Right lung (tissue), 5 donors: ENCODE results near the gene KRT85. TPM values are rescaled to one million over a fixed set of nuclear protein-coding genes. Genes with fewer than 3 reads are reported as not detected.
"Not testable (repeated sequence)": the region's sequence is repeated elsewhere in the genome, so short reads cannot be mapped to it uniquely, and the experiment has no call there.

ENCODE experiments used
- DNase-seq, 2 donors: peaks; one replicate each; pipeline ENCODE4 v3.0.0-alpha.2; 2013
- polyA plus RNA-seq, 5 donors: library from polyadenylated mRNA; unstranded; fragments of 120-200 nt; gene quantifications; one replicate each; pipeline versions ENCODE4 v1.2.1 to v1.2.3, GENCODE V29; 2013; ENCODE audit warnings: inconsistent platforms in 1 of 5, low replicate concordance in 1 of 5; ENCODE audit not compliant: insufficient read length in 5 of 5, insufficient read depth in 1 of 5

The KRT85 gene
- polyA plus RNA-seq, 5 donors, result 0.06 TPM; not detected in 4

DNA sequence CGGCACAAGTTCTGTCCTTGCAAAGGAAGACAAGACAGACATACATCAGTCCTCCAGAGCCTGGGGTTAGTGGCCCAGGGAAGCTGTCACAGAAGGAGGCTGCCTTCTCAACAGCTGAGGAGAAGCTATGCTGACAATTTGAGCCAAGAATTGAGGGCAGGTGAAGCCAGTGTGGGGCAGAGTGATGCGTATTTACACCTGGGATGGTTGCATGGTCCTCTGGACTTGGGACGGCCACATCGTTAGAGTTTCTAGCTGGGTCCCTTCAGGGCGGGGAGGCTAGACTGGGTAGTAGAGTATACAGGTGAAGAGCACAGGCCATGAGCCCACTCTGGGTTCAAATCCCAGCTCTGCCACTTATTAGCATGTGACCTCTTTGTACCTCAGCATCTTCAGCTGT is 16.5 kb downstream of the KRT85 start:
- DNase-seq, result no peak

DNA sequence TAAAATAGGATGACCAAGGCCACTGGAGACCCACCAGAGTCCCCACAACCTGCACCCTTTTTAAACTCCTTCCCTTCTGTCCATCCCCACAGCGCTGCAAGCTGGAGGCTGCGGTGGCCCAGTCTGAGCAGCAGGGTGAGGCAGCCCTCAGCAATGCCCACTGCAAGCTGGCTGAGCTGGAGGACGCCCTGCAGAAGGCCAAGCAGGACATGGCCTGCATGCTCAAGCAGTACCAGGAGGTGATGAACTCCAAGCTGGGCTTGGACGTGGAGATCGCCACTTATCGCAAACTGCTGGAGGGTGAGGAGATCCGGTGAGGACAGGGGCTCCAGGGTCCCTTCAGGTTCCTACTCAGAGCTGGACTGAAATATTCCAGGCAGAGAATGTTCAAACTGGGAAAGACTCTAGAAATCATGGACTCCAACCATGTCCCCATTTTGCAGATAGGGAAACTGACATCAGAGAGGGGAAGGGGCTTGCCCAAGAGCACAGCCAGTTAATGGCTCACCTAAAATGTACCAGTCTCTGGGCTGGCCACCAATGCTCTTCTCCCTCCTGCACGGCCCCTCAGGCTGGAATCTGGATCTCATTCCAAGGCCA is 17.2 kb downstream of the KRT85 start:
- DNase-seq, result no peak

DNA sequence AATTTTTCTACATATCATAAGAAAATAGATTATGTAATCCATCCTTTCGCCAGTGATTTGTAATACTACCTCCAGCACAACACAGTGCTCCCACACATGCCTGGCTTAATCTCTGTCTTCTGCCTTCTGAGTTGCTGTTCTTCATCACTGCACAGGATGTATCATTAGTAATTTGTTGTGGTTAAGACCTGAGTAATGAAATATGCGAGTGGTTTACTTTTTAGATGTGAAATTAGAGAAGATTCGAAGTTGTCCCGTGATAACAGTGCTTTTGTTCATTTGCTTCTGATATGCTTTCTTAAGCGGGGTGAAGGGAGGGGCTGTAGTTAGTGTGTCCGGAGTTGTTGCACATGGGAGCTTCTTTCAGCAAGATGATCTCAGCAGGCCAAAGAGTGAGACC is 18.1 kb downstream of the KRT85 start:
- no peak for DNase-seq

DNA sequence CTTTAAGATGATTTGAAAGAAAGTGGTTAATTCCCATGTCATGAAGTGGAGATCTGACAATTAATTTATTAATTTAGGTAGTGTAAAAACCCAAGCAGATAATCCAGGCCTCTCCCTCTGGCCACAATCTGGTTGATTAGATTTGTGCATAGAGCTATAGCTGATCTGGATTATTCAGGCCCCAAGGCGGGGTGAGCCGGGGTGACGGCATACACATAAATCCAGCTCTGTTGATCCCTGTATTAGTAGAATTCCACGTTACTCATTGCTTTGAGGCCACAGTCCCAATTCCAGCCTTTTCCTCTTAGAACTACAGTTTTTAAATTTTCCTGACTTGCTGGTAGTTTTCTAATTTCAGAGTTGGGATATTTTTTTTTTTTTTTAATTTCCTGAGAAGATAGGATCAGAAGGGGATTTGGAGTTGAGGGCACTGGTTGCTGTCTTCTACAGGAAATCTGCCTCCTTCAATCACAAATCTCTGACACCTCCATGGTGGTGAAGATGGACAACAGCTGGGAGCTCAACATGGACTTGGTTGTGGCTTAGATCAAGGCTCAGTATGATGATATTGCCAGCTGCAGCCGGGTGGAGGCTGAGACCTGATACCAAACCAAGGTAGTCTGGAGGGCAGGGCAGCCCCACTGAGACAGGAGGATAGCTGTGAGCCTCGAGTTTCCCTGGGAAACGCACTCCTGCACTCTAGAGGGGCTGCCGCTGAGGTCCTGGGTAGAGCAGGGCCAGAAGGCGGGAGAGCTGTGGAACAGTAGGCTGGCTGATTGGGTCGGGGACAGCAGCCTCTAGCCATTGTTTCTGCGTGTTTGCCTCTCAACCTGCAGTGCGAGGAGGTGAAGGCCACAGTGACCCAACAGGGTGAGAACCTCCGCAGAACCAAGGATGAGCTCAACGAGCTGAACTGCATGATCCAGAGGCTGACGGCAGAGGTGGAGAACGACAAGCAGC is 19.4 kb downstream of the KRT85 start:
- DNase-seq, result no peak

DNA sequence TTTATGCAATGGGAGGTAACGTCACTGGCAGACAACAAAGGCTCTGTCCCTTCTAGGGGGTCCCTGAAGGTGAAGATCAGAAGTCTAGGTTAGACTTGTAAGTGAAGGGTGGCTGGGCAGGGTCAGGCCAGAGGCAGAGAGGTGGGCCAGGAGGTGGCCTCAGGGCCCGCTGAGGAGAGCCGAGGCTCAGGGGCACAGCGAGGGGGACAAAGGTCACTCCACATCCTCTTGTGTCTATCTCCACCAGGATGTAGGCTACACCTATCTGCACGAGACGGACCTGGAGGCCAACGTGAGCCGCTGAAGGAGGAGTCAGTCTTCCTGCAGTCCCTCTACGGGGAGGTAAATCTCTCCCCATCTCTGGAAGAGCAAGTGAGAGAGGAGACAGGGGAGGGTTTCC is 20.3 kb downstream of the KRT85 start:
- no peak for DNase-seq

DNA sequence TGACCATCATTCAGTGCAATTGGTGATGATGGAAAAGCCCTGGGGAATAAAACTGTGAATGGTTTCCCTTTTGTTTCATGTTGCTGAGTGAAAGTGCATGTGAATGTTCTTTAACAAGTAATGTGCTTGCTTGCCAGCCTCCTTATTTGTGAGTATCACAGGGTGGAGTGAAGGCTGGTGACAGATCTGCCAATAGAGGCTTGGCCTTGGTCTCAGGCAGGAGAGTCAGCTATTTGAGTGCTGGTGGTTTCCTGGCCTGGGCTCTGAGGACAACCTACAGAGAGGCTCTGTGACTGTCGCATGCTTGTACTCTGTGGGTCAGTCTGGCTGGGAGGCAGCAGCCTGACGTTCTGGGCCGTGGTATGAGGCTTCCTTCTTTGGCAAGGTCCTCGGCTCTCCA is 20.7 kb downstream of the KRT85 start:
- DNase-seq, result no peak

DNA sequence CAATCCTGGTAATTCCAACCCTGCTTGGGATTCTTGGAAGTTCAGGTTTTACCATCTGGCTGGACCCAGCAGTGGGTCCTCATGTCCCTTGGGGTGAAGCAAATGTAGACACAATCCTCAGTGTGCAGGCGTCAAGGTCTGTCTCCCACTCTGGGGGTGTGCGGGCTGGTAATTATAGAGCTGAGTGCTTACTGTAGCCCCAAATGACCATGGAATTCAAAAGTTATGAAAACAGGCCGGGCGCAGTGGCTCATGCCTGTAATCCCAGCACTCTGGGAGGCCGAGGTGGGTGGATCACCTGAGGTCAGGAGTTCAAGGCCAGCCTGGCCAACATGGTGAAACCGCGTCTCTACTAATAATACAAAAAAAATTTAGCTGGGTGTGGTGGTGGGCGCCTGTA is 22.2 kb downstream of the KRT85 start:
- not testable (repeated sequence) for DNase-seq

DNA sequence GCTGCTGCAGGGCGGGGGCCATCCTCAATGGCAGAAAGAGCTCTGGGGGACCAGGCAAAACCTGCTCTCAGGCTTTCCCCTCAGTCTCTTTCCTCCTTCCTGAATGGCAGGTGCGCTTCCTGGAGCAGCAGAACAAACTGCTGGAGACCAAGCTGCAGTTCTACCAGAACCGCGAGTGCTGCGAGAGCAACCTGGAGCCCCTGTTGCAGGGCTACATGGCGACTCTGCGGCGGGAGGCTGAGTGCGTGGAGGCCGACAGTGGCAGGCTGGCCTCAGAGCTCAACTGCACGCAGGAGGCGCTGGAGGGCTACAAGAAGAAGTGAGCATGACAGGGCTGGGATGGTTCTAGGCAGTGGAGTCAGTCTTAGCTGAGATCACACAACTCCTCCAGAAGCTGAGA is 23.2 kb downstream of the KRT85 start:
- no peak for DNase-seq

DNA sequence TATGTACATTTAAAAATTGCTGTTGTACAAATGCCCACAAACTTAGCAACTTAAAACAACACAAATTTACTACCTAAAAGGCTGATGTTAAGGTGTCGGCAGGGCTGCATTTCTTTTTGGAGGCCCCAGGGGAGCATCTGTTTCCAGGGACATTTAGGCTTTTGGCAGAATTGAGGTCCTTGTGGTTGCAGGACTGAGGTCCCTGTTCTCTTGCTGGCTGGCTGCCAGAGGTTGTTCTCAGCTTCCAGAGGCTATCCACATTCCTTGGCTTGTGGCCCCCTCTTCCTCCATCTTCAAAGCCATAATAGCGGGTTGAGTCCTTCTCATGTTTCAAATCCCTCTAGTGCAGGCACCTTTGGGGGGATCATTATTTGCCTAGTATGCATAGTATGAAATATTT is 23.7 kb downstream of the KRT85 start:
- DNase-seq, result no peak

DNA sequence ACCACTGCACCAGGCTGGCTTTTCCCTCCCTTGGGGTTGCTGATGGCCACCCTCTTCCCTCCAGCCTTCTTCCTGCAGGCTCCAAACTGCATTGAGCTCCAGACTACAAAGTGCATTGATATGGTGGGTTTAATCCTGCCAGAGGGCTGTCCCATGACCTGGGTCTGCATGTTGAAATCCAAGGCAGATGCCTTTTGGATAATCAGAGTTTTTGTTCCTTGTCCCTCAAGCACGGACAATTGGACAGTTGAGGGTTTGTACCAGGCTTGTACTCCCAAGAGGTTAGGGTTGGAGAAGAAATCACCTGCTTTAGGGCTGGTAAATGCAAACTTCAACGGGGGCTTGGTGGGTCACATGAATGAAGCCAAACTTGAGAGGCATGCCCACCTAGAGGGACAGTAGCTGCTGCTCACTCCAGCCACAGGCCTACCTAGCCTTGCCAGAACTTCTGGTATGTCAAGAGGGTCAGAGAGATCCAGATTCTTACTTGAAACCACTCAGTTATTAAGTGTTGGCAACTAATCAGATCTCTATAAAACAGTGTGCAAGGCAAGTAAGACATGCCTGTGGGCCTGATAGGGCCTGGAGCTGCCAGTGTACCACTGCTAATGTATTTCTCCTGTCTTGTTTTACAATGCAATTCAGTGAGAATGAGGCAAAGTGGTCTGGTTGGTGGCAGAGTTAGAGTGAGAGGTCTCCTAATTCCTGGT is 24.3 kb downstream of the KRT85 start:
- no peak for DNase-seq

DNA sequence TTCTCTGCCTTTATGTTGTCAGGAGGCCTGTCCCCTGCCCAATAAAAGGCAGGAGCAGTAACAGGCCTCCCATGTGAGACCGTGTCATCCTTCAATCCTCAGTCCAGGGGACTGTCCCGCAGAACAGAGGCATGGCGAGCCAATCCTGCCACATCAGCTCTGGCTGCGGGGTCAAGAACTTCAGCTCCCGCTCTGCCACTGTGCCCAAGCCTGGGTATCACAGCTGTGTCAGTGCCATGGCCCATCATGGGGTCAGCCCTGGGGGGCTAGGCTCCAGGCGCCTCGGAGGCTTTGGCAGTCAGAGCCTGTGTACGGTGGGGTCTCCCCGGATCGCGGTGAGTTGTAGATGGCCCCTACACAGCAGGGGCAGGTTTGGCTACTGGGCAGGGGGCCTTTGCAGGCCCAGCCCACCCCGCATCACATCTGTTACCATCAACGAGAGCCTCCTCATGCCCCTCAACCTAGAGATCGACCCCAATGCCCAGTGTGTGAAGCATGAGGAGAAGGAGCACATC is 26.2 kb downstream of the KRT85 start:
- DNase-seq, result no peak

DNA sequence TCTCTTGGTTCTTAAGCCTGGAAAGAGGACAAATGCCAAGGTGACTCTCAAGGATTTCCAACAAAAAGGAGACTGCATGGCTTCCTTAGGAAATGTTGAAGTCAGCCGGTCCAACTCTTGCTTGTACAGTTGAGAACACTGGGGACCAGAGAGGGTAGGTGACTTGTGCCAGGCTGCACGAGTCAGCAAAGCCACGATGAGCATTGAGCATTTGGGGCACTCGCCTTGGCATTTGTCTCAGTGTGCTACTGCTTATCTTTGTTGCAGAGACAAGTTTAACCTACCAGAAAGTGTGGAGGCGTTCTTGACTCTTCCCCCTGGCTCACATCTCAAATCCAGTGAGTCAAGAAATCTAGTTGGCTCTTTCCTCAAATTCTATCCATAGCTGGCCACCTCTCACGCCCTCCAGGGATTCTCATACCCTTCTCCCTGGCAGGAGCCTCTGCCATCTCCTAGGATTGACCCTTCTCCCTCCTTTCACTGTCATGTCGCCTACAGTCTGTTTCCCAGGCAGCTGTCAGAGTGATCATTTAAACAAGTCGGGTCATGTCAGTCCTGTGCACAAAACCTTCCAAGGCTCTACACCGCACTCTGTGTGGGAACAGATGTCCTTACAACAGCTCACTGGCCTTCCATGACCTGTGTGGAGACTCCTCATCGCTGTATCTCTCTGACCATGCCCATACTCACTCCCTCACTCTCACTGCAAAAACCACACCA is 28.9 kb downstream of the KRT85 start:
- no peak for DNase-seq

DNA sequence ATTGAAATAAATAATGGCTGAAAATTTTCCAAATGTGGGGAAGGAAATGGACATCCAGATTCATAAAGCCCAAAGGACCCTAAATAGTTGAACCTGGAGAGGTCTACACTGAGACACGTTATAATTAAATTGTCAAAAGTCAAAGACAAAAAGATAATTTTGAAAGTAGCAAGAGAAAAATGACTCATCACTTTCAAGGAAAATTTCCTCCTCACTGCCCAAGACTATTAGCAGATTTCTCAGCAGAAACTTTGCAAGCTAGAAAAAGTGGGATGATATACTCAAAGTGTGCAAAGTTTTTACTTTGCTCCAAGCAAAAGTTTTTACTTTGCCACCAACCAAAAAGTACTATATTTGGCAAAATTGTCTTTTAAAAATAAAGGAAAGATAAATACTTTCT is 30.2 kb downstream of the KRT85 start:
- no peak for DNase-seq

DNA sequence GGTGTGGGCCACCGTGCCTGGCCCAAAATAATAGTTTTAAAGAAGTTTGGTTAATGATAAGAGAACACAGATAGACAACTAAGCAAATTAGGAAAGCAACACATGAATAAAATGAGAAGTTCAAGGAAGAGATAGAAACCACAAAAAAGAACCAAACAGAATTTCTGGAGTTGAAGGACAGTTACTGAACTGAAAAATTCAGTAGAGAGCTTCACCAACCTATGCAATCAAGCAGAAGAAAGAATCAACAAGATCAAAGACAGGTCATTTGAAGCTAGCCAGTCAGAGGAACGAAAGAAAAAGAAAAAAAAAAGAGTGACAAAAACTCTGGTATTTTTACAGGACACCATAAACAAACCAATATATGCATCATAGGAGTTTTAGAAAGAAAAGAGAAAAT is 30.6 kb downstream of the KRT85 start:
- no peak for DNase-seq

DNA sequence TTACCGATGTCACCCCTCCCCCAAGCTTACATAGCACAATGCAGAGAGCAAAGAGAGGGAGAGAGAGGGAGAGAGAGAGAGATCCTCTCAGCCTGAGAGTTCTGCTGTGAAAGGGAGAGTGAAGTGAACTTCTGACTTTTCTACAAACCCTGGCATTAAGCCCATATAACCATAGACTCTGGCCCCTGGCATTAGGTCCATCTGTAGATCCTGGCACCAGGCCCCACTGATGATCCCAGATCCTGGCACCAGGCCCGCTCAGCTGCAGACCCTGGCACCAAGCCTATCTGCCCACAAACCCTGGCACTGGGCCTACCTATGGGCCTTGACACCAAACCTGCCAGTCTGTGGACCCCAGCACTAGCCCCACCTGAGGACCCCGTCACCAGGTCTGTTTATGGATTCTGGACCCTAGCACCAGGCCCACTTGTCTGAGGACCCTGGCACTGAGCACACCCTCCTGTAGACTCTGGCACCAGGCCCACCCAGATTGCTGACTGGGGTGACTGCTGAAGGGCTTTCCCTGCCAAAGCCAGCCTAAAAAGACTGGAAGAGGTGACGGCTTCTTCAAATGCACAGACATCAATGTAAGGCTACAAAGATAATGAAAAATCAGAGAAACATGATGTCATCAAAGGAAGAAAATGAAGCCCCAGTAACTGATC is 31.6 kb downstream of the KRT85 start:
- no peak for DNase-seq

DNA sequence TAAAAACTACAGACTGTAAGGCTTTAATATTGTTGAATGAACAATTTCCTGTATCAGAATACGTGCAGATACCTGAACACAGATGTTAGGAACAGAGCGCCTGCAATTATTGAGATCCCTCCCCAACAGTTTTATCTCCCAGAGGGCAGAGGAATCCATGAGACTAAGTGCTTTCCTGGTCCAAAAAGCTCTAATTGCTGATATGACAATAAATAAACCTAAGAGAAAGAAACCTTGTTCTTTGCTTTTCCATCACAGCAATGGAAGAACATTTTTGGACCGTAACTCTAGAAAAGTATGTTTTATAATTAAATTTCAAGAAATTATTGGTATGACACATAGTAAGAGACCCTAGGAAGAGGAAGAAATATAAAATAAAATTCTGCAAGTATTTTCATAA is 33.1 kb downstream of the KRT85 start:
- DNase-seq, result no peak

DNA sequence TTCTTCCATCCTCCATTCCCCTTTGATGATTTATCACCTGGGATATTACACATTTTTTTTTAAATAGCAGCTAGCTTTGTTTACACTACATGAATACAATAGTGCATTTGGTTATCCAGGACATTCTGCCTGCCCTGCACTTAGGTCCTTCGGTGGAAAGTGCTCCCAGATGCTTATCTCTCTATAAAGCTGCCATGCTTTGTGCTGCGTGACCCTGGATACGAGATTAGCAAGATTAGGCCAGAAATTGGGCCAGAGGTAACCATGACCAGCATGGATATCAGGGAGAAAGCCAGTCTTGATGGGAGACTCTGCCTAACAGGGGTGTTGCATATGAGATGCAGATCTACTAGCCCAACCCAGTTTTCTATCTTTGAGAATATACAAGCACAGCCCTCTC is 34.0 kb downstream of the KRT85 start:
- no peak for DNase-seq

DNA sequence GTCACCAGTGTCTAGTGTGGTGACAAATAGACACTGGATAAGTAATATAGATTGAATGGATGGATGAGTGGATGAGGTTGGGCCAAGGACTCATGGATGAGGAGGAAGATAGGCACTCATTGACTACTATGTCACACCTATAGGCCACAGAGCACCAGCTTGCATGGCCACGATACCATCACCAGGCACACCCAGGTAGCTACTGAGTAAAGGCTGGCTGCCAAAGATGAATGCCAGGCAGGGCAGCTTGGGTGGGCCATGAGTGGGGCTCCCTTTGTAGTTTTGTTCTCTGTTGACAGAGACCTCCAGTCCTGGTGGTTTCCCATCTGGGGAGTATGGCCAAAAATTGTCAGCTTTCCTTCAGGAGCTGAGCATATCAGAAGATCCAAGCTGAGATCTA is 34.9 kb downstream of the KRT85 start:
- DNase-seq, result no peak

DNA sequence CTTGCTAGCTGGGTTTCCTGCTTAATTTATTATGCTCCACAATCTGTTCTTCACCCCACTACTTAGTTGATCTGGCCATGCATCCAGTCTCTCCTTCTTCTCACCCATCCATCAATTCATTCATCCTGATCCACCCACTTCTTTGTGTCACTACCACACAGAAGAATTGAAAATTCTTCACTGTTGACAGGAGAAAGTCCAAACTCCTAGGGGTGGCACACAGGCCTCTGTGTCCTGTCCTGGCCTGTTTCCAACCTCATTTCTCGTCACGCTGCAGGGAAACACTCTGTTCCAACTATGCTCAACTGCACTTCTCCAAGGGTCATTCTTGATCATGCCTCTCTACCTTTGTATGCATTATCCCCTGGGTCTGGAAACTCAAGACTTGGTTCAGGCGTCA is 35.4 kb downstream of the KRT85 start:
- no peak for DNase-seq

DNA sequence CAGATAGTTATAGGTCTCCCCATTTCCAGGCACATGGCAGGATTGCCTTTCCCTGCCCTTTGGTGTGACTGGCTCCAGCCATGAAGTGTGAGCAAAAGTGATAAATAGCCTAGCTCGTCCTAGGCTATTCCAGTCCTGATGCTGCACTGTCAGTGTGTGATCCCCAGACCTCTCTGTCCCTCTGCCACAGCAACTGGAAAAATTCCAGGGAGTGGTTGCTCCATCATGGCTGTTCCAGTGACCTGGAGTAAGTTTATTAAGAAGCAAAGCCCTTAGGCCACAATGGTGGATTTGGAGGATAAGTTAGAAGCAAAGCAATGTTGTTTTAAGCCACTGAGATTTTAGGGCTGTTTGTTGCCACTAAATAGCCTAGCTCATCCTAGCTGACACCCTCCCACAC is 36.2 kb downstream of the KRT85 start:
- no peak for DNase-seq

DNA sequence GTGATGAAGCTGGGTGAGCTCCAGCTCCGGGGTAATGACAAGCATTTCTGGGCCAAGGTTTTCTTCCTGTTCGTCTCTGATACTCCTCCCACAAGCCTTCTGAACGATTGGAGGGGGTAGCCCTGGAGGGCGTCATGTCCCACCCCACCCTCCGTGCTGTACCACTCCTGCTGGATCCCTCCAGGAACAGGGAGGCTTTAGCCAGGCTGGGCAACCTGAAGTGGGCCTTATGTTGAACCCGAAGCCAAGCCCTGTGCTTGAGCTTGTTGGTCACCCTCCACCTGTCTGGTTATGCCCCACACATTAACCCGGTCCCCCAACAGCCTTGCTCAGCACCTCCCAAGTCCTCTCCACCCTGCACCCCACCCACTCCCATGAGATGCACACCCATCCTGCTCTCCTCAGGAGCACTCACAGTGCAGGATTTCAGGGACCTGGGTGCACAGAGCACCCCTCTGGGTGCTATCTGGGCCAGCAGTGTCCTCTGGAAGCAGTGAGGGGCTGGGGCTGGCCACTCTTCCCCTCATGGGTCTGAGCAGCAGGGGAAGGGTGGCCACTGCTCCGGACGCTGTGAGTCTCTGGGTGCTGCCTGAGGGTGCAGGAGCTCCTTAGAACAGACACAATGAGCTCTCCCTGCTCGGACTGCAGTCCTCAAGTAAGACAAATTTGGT is 39.3 kb downstream of the KRT85 start:
- DNase-seq, result no peak
